ENCODE results near the gene FMNL3. TPM values are rescaled to one million over a fixed set of nuclear protein-coding genes. Genes with fewer than 3 reads are reported as not detected.
A peak's percentile ranks its signal among the peaks of the same experiment; 100 is the strongest.

The FMNL3 gene
- total RNA-seq, 4 donors from 2014 or later, result 48.3 to 64.2 (median 58.9) TPM

DNA sequence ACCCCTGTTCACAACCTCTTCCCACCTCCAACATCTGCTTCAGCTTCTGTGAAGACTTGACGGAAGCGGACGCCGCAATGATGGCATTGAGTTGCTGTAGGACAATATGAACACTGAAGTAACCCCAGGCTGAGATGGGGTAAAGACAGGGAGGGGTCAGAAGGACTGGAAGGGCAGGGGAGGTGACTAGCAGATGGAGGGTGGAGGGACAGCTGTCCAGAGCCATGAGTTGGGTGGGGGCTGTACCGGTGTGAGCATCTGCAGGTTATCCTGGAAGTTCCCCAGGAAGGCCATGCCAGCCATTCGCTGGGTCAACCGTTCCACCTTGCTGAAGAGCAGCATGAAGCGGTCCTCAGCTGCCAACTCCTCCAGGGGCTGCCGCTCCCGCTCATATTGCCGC is 57.8 kb downstream of the FMNL3 start:
- peak overlapping the region in 2 of 4 donors; percentile 55 to 81 for H3K27ac ChIP-seq

GRCh38 chr12:49648712-49649003 is 58.5 kb downstream of the FMNL3 start:
- H3K36me3 ChIP-seq, result peaks cover 0 to 95% (median 5%) of the 10 kb centered on the region in 3 donors

More for the DNA sequence above, 57.8 kb downstream of the FMNL3 start:
- DNase-seq (ENCODE audit: low spot score in 2 of 2), result no peak
- Histone ChIP-seq H3K27me3 (no peaks in the 10 kb centered on the region), H3K4me3 (no peak overlapping the region), H3K36me3 (peaks cover 0 to 95% (median 5%) of the 10 kb centered on the region in 3 donors), H3K9me3 (no peaks in the 10 kb centered on the region), H3K4me1 (peaks cover 0 to 42% (median 14%) of the 10 kb centered on the region in 4 donors)
- 89 to 92% methylated on average over 7 to 11 of the region's 11 CpGs for WGBS, 2 donors
- no peak for TF ChIP-seq POLR2A (IDR thresholded peaks at IDR 0.05)
- TF ChIP-seq CTCF (IDR thresholded peaks at IDR 0.05), result no peak
- no peak for TF ChIP-seq EP300 (IDR thresholded peaks at IDR 0.05)

DNA sequence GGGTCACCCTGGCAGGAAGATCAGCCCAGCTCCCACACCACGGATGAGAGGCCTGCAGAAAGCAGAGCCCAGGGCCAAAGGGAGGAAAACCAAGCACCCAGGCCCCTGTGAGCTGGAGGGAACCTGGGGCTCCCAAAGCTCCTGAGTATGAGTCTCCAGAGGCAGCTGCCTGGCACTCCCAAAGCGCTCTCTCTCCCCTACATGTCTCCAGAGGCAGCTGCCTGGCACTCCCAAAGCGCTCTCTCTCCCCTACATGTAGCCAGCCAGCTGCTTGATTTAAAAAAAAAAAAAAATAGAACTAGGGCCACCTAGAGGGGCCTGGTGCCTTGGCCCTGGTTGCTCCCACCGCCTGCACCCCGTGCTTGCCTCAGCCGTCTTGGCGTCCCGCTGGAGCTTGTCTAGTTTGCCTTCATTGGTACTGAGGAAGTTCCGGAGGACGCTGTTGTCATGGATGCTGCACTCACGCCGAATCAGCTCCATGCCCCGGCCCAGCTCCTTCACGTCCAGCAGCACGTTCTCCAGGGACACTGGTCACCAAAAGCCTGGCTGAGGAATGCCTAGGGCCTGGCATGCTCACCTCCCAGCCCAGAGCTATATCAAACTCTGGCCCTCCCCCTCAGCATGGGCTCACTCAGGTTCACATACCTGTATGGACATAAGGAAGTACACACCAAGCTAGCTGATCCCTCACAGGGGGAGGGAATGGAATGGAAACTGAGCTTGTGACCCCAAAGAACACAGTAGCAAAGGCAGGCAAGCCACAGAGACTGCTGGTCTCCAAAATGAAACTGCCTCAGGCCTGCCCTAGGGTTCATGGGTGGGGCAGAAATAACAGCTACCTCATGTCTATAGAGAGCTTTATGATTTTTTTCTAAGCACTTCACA is 59.1 kb downstream of the FMNL3 start:
- H3K9me3 ChIP-seq, result no peaks in the 10 kb centered on the region
- TF ChIP-seq CTCF (IDR thresholded peaks at IDR 0.05), result no peak
- no peak for TF ChIP-seq POLR2A (IDR thresholded peaks at IDR 0.05)
- no peak for TF ChIP-seq EP300 (IDR thresholded peaks at IDR 0.05)
- DNase-seq (ENCODE audit: low spot score in 2 of 2), result no peak
- peak overlapping the region; percentile 38 to 81 (median 66) for H3K27ac ChIP-seq
- H3K4me3 ChIP-seq, result no peak overlapping the region
- no peaks in the 10 kb centered on the region for H3K27me3 ChIP-seq
- H3K4me1 ChIP-seq, result peaks cover 0 to 46% (median 15%) of the 10 kb centered on the region in 4 donors
- peaks cover 0 to 95% (median 5%) of the 10 kb centered on the region in 3 donors for H3K36me3 ChIP-seq
- WGBS, 2 donors, result 78 to 81% methylated on average over 14 to 15 of the region's 15 CpGs

More at GRCh38 chr12:49648712-49649003, 58.5 kb downstream of the FMNL3 start:
- Histone ChIP-seq H3K4me3 (no peak overlapping the region), H3K4me1 (peaks cover 0 to 46% (median 15%) of the 10 kb centered on the region in 4 donors), H3K27me3 (no peaks in the 10 kb centered on the region), H3K27ac (peak overlapping the region; percentile 16 to 81 (median 66)), H3K9me3 (no peaks in the 10 kb centered on the region)
- 64 to 84% methylated on average over 3 of the region's 3 CpGs for WGBS, 2 donors
- no peak for TF ChIP-seq EP300 (IDR thresholded peaks at IDR 0.05)
- TF ChIP-seq CTCF (IDR thresholded peaks at IDR 0.05), result no peak
- no peak for TF ChIP-seq POLR2A (IDR thresholded peaks at IDR 0.05)
- no peak for DNase-seq (ENCODE audit: low spot score in 2 of 2)

GRCh38 chr12:49646871-49647654 is 60.1 kb downstream of the FMNL3 start:
- peaks cover 0 to 46% (median 15%) of the 10 kb centered on the region in 4 donors for H3K4me1 ChIP-seq
- WGBS, 2 donors, result 64 to 68% methylated on average over 12 of the region's 12 CpGs
- DNase-seq (ENCODE audit: low spot score in 2 of 2), result no peak
- H3K27me3 ChIP-seq, result no peaks in the 10 kb centered on the region
- no peaks in the 10 kb centered on the region for H3K9me3 ChIP-seq
- H3K36me3 ChIP-seq, result peaks cover 0 to 95% (median 5%) of the 10 kb centered on the region in 3 donors
- peak overlapping the region; percentile 38 to 81 (median 62) for H3K27ac ChIP-seq
- no peak overlapping the region for H3K4me3 ChIP-seq
- no peak for TF ChIP-seq CTCF (IDR thresholded peaks at IDR 0.05)
- no peak for TF ChIP-seq EP300 (IDR thresholded peaks at IDR 0.05)
- TF ChIP-seq POLR2A (IDR thresholded peaks at IDR 0.05), result no peak
